ENCODE measurements around the gene SLBP. TPM values are rescaled to one million over a fixed set of nuclear protein-coding genes. Genes with fewer than 3 reads are reported as not detected.

Gene SLBP
- total and polyA plus RNA-seq, 2 donors (not counting 1 experiment from before 2014, with no cell fraction given): 19.4 to 31.8 TPM

- 89% methylated on average over 12 of the region's 32 CpGs for whole genome bisulfite sequencing (ENCODE audit: insufficient coverage)
- no peak overlapping the region for H3K9ac ChIP-seq (ENCODE audit: low read length)
- TF ChIP-seq CTCF (IDR thresholded peaks at IDR 0.05) (no peak), EZH2 (IDR thresholded peaks at IDR 0.05; ENCODE audit: borderline replicate concordance, insufficient read depth, low read depth, low read length, poor library complexity, severe bottlenecking) (no peak)
- H3K4me1 ChIP-seq (ENCODE audit: control insufficient read depth in 2 of 2, insufficient read depth in 2 of 2, low read length in 2 of 2): peaks cover 4 to 8% of the 10 kb centered on the region in 2 donors
- DNase-seq (no peak), ATAC-seq (ENCODE audit: low read depth) (no peak)
- no peak overlapping the region for H2AFZ ChIP-seq (ENCODE audit: insufficient read depth, low read depth, low read length, poor library complexity, severe bottlenecking)
- peaks cover 12% of the 10 kb centered on the region for H3K4me1 Mint-ChIP-seq
- no peak overlapping the region for H3K27ac ChIP-seq (ENCODE audit: low read length in 2 of 2)
- no peaks in the 10 kb centered on the region for H3K9me3 Mint-ChIP-seq (ENCODE audit: insufficient read depth)
- CTCF ChIA-PET: interaction anchor here (0.8 kb wide), 1 partner anchor 13 kb away, joined by 3 read pairs; no protein-coding TSS in a partner anchor
- H3K27me3 ChIP-seq (replicated peaks in 1 of 4; ENCODE audit: control extremely low read depth in 1 of 4, control insufficient read depth in 3 of 4, insufficient read depth in 4 of 4, low read length in 3 of 4): peaks cover 0 to 26% (median 2%) of the 10 kb centered on the region in 4 experiments
- no peak overlapping the region for H3K4me3 ChIP-seq (ENCODE audit: control extremely low read depth in 1 of 5, extremely low read depth in 1 of 5, insufficient read depth in 1 of 5, low read depth in 2 of 5, low read length in 4 of 5)
- H4K20me1 ChIP-seq (ENCODE audit: control insufficient read depth, insufficient read depth, low read length, poor library complexity, severe bottlenecking): no peaks in the 10 kb centered on the region
- intact Hi-C loops (cut with micrococcal nuclease): no loop called here
- no peak overlapping the region for H3K4me2 ChIP-seq (replicated peaks; ENCODE audit: low read depth, low read length, poor library complexity, severe bottlenecking)
- POLR2A ChIA-PET: no interaction called here
- H3K79me2 ChIP-seq (ENCODE audit: control insufficient read depth, insufficient read depth, low read length): no peaks in the 10 kb centered on the region
- H3K27me3 Mint-ChIP-seq: peaks cover 6% of the 10 kb centered on the region
- H3K4me3 Mint-ChIP-seq: no peak overlapping the region
- H3K36me3 ChIP-seq (replicated peaks in 1 of 2; ENCODE audit: control extremely low read depth in 1 of 2, control insufficient read depth in 1 of 2, extremely low read depth in 1 of 2, insufficient read depth in 2 of 2, low read length in 1 of 2): no peaks in the 10 kb centered on the region
- H3K27ac Mint-ChIP-seq: no peak overlapping the region
- no peaks in the 10 kb centered on the region for H3K9me3 ChIP-seq (ENCODE audit: control extremely low read depth in 1 of 3, control insufficient read depth in 2 of 3, insufficient read depth in 1 of 3, low read length in 2 of 3)
These were observed 49.1 kb upstream of the SLBP start for GRCh38 chr4:1761130-1761689.

- no peaks in the 10 kb centered on the region for H3K79me2 ChIP-seq (ENCODE audit: control insufficient read depth, insufficient read depth, low read length)
- H3K9ac ChIP-seq (ENCODE audit: low read length): no peak overlapping the region
- H3K4me3 Mint-ChIP-seq: no peak overlapping the region
- no peak overlapping the region for H3K27ac Mint-ChIP-seq
- TF ChIP-seq EZH2 (IDR thresholded peaks at IDR 0.05; ENCODE audit: borderline replicate concordance, insufficient read depth, low read depth, low read length, poor library complexity, severe bottlenecking): no peak
- TF ChIP-seq CTCF (IDR thresholded peaks at IDR 0.05): no peak
- H3K4me1 ChIP-seq (ENCODE audit: control insufficient read depth in 2 of 2, insufficient read depth in 2 of 2, low read length in 2 of 2): peaks cover 3 to 4% of the 10 kb centered on the region in 2 donors
- 89% methylated on average over 20 of the region's 25 CpGs for WGBS (ENCODE audit: insufficient coverage)
- H3K4me2 ChIP-seq (replicated peaks; ENCODE audit: low read depth, low read length, poor library complexity, severe bottlenecking): no peak overlapping the region
- DNase-seq (no peak), ATAC-seq (ENCODE audit: low read depth) (no peak)
- H4K20me1 ChIP-seq (ENCODE audit: control insufficient read depth, insufficient read depth, low read length, poor library complexity, severe bottlenecking): no peaks in the 10 kb centered on the region
- peaks cover 9% of the 10 kb centered on the region for H3K4me1 Mint-ChIP-seq
- H3K4me3 ChIP-seq (ENCODE audit: control extremely low read depth in 1 of 5, extremely low read depth in 1 of 5, insufficient read depth in 1 of 5, low read depth in 2 of 5, low read length in 4 of 5): no peak overlapping the region
- POLR2A ChIA-PET: no interaction called here
- CTCF ChIA-PET: interaction anchor here (0.8 kb wide), 1 partner anchor 12 kb away, joined by 3 read pairs; no protein-coding TSS in a partner anchor
- intact Hi-C loops (cut with micrococcal nuclease): no loop called here
- H3K36me3 ChIP-seq (replicated peaks in 1 of 2; ENCODE audit: control extremely low read depth in 1 of 2, control insufficient read depth in 1 of 2, extremely low read depth in 1 of 2, insufficient read depth in 2 of 2, low read length in 1 of 2): no peaks in the 10 kb centered on the region
- peaks cover 6% of the 10 kb centered on the region for H3K27me3 Mint-ChIP-seq
- no peaks in the 10 kb centered on the region for H3K9me3 Mint-ChIP-seq (ENCODE audit: insufficient read depth)
- no peak overlapping the region for H3K27ac ChIP-seq (ENCODE audit: low read length in 2 of 2)
- H3K9me3 ChIP-seq (ENCODE audit: control extremely low read depth in 1 of 3, control insufficient read depth in 2 of 3, insufficient read depth in 1 of 3, low read length in 2 of 3): no peaks in the 10 kb centered on the region
- no peak overlapping the region for H2AFZ ChIP-seq (ENCODE audit: insufficient read depth, low read depth, low read length, poor library complexity, severe bottlenecking)
- peaks cover 0 to 23% (median 2%) of the 10 kb centered on the region in 4 experiments for H3K27me3 ChIP-seq (replicated peaks in 1 of 4; ENCODE audit: control extremely low read depth in 1 of 4, control insufficient read depth in 3 of 4, insufficient read depth in 4 of 4, low read length in 3 of 4)
These were observed 48.5 kb upstream of the SLBP start for GRCh38 chr4:1760521-1761071.

All from B cell (primary cell).